ENCODE data around the gene PKN3.

Gene PKN3

GRCh38 chr9:128715436-128715750 lies 13.1 kb downstream of the PKN3 start:
- ATAC-seq, result no peak
- TF ChIP-seq PPARA (CRISPR knock-in tag; IDR thresholded peaks at IDR 0.05; ENCODE audit: borderline replicate concordance), result no peak
- no peak for TF ChIP-seq SNAI2 (CRISPR knock-in tag; IDR thresholded peaks at IDR 0.05)
- no peak for TF ChIP-seq ARNTL (CRISPR knock-in tag; IDR thresholded peaks at IDR 0.05; ENCODE audit: borderline replicate concordance, low read depth)
- TF ChIP-seq ZFP3 (CRISPR knock-in tag; IDR thresholded peaks at IDR 0.05), result no peak
- no peak for TF ChIP-seq ZNF565 (CRISPR knock-in tag; conservative IDR thresholded peaks at IDR 0.05; ENCODE audit: low read depth)
- TF ChIP-seq ZFP30 (CRISPR knock-in tag; IDR thresholded peaks at IDR 0.05), result no peak
- no peak for TF ChIP-seq RARB (CRISPR knock-in tag; IDR thresholded peaks at IDR 0.05)
- TF ChIP-seq, protein P1, sequence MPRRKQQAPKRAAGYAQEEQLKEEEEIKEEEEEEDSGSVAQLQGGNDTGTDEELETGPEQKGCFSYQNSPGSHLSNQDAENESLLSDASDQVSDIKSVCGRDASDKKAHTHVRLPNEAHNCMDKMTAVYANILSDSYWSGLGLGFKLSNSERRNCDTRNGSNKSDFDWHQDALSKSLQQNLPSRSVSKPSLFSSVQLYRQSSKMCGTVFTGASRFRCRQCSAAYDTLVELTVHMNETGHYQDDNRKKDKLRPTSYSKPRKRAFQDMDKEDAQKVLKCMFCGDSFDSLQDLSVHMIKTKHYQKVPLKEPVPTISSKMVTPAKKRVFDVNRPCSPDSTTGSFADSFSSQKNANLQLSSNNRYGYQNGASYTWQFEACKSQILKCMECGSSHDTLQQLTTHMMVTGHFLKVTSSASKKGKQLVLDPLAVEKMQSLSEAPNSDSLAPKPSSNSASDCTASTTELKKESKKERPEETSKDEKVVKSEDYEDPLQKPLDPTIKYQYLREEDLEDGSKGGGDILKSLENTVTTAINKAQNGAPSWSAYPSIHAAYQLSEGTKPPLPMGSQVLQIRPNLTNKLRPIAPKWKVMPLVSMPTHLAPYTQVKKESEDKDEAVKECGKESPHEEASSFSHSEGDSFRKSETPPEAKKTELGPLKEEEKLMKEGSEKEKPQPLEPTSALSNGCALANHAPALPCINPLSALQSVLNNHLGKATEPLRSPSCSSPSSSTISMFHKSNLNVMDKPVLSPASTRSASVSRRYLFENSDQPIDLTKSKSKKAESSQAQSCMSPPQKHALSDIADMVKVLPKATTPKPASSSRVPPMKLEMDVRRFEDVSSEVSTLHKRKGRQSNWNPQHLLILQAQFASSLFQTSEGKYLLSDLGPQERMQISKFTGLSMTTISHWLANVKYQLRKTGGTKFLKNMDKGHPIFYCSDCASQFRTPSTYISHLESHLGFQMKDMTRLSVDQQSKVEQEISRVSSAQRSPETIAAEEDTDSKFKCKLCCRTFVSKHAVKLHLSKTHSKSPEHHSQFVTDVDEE (CRISPR knock-in tag; IDR thresholded peaks at IDR 0.05), result no peak
- no peak for TF ChIP-seq GLIS3 (CRISPR knock-in tag; IDR thresholded peaks at IDR 0.05)
- no peak for TF ChIP-seq ISL1 (CRISPR knock-in tag; IDR thresholded peaks at IDR 0.05)
- TF ChIP-seq PATZ1 (CRISPR knock-in tag; IDR thresholded peaks at IDR 0.05; ENCODE audit: borderline replicate concordance), result no peak
- no peak for TF ChIP-seq ZC3H10 (CRISPR knock-in tag; IDR thresholded peaks at IDR 0.05)
- no peak for TF ChIP-seq ESRRG (CRISPR knock-in tag; IDR thresholded peaks at IDR 0.05)
- TF ChIP-seq CREB5 (CRISPR knock-in tag; IDR thresholded peaks at IDR 0.05; ENCODE audit: low read depth), result no peak
- TF ChIP-seq OSR1 (CRISPR knock-in tag; IDR thresholded peaks at IDR 0.05), result no peak
- no peak for TF ChIP-seq ZNF70 (CRISPR knock-in tag; IDR thresholded peaks at IDR 0.05)

DNA sequence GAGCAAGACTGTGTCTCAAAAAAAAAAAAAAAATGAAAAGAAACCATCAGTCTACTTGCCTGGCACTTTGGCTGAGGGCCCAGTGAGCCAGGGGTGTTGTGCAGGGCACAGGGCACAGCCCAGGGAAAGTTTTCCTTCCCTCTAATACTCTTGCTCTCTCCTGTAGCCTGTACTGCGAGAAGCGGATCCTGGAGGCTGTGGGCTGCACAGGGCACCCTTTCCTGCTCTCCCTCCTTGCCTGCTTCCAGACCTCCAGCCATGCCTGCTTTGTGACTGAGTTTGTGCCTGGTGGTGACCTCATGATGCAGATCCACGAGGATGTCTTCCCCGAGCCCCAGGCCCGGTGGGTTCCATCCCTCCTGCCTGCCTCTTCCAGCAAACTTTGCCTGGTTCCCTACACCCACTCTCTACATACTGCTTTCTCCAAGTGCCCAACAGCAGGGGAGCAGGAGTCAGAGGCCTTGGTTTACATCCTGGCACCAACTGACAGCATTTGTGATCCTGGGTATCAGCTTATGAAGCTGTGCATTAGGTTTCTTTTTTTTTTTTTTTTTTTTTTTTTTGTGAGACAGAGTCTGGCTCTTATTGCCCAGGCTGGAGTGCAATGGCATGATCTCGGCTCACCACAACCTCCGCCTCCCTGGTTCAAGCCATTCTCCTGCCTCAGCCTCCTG lies 14.4 kb downstream of the PKN3 start:
- ATAC-seq, result peak; percentile 22
- TF ChIP-seq CREB5 (CRISPR knock-in tag; IDR thresholded peaks at IDR 0.05; ENCODE audit: low read depth), result no peak
- no peak for TF ChIP-seq ZNF8 (CRISPR knock-in tag; IDR thresholded peaks at IDR 0.05)
- no peak for TF ChIP-seq BACH2 (CRISPR knock-in tag; IDR thresholded peaks at IDR 0.05; ENCODE audit: borderline replicate concordance)
- TF ChIP-seq OSR1 (CRISPR knock-in tag; IDR thresholded peaks at IDR 0.05), result no peak
- TF ChIP-seq PPARA (CRISPR knock-in tag; IDR thresholded peaks at IDR 0.05; ENCODE audit: borderline replicate concordance), result no peak

GRCh38 chr9:128718047-128718446 lies 15.7 kb downstream of the PKN3 start:
- TF ChIP-seq, protein P2, sequence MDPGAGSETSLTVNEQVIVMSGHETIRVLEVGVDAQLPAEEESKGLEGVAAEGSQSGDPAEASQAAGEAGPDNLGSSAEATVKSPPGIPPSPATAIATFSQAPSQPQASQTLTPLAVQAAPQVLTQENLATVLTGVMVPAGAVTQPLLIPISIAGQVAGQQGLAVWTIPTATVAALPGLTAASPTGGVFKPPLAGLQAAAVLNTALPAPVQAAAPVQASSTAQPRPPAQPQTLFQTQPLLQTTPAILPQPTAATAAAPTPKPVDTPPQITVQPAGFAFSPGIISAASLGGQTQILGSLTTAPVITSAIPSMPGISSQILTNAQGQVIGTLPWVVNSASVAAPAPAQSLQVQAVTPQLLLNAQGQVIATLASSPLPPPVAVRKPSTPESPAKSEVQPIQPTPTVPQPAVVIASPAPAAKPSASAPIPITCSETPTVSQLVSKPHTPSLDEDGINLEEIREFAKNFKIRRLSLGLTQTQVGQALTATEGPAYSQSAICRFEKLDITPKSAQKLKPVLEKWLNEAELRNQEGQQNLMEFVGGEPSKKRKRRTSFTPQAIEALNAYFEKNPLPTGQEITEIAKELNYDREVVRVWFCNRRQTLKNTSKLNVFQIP (CRISPR knock-in tag; IDR thresholded peaks at IDR 0.05; ENCODE audit: borderline replicate concordance, low read depth), result no peak
- TF ChIP-seq, protein P1 (CRISPR knock-in tag; IDR thresholded peaks at IDR 0.05), result no peak
- TF ChIP-seq ZFP3 (CRISPR knock-in tag; IDR thresholded peaks at IDR 0.05) (no peak), ZC3H10 (CRISPR knock-in tag; IDR thresholded peaks at IDR 0.05) (no peak), ZNF565 (CRISPR knock-in tag; conservative IDR thresholded peaks at IDR 0.05; ENCODE audit: low read depth) (no peak), ZFP30 (CRISPR knock-in tag; IDR thresholded peaks at IDR 0.05) (no peak), ARNTL (CRISPR knock-in tag; IDR thresholded peaks at IDR 0.05; ENCODE audit: borderline replicate concordance, low read depth) (no peak), ISL1 (CRISPR knock-in tag; IDR thresholded peaks at IDR 0.05) (no peak), PATZ1 (CRISPR knock-in tag; IDR thresholded peaks at IDR 0.05; ENCODE audit: borderline replicate concordance) (no peak)
- no peak for ATAC-seq
